HG03039 (cell line): Measurements from ENCODE around the gene CHRNB1.
A peak's percentile ranks its signal among the peaks of the same experiment; 100 is the strongest.

Experiments used
- ATAC-seq: cut with Tn5 transposase; IDR thresholded peaks from one replicate; pipeline ENCODE4 v1.9.1; 2021; ENCODE audit warnings: mild to moderate bottlenecking, moderate library complexity; ENCODE audit not compliant: unreplicated experiment

CHRNB1 gene, protein sequence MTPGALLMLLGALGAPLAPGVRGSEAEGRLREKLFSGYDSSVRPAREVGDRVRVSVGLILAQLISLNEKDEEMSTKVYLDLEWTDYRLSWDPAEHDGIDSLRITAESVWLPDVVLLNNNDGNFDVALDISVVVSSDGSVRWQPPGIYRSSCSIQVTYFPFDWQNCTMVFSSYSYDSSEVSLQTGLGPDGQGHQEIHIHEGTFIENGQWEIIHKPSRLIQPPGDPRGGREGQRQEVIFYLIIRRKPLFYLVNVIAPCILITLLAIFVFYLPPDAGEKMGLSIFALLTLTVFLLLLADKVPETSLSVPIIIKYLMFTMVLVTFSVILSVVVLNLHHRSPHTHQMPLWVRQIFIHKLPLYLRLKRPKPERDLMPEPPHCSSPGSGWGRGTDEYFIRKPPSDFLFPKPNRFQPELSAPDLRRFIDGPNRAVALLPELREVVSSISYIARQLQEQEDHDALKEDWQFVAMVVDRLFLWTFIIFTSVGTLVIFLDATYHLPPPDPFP

DNA sequence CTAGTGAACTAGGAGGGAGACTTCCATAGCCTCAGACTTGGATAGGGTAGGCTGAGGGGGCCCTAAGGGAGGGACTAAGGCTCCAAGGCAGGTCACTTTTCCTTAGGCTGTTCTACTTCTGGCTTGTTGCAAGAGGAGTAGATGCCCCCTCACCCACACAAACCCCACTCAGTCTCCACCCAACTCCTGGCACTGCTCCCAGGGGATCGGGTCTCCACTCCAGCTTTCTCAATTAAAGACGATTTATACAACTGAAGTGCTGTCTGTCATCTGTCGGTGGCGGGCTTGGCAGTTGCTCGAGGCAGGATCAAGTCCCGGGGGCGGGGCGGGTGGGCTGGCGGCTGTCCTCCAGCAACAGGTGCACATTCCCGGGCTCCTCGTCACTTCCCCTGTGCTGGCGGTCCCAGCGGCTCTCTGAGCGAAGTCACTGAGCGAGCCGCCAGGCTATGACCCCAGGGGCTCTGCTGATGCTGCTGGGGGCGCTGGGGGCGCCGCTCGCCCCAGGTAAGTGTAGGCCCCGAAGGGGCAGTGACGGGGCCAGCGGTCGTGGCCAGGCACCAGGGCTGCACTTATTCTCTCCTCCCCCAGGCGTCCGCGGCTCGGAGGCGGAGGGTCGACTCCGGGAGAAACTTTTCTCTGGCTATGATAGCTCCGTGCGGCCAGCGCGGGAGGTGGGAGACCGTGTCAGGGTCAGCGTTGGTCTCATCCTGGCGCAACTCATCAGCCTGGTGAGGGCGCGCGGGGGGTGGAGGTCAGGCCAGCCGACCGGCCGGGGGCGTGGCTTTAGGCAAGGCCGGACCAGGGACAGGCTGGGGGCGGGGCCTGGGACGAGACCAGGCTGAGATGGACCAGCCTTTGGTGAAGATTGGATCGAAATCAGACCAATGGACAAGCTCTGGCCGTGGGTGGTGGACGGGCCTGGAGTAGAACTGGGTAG, at the start of gene CHRNB1:
Gene CHRNB1, plus strand, starts transcription at position 380 of the 937 bp plus-strand sequence. Its CDS starts 67 bp downstream, at position 447.
- ATAC-seq = no peak

DNA sequence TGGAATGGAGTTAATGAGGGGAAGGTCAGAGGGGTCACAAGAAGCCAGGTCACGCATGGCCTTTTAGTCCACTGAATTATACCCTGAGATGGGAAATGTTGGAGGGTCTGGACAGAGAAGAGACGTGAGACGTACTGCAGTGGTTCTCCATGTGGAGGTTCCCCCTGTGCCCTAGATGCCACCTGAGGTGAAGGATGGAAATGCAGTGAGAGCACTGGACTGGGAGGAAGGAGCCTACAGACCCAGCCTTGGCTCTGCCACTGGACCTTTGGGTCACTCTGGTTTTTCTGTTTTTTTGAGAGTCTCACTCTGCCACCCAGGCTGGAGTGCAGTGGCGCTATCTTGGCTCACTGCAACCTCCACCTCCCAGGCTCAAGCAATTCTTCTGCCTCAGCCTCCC, 48.7 kb upstream of the CHRNB1 start:
- ATAC-seq = no peak

DNA sequence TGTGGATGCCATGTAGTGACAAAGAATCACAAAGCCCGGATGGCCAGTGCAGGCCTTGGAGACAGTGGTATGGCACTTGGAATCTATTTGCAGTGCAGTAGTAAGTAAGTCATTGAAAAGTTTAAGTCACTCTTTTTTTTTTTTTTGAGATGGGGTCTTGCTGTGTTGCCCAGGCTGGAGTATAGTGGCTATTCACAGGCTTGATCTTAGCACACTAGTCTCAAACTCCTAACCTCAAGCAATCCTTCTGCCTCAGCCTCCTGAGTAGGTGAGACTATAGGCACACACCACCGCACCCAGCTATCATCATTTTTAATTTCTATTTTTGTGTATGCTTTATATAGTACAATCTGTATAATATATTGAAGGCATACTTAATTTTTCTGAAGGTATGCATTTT, 46.2 kb upstream of the CHRNB1 start:
- ATAC-seq = no peak

DNA sequence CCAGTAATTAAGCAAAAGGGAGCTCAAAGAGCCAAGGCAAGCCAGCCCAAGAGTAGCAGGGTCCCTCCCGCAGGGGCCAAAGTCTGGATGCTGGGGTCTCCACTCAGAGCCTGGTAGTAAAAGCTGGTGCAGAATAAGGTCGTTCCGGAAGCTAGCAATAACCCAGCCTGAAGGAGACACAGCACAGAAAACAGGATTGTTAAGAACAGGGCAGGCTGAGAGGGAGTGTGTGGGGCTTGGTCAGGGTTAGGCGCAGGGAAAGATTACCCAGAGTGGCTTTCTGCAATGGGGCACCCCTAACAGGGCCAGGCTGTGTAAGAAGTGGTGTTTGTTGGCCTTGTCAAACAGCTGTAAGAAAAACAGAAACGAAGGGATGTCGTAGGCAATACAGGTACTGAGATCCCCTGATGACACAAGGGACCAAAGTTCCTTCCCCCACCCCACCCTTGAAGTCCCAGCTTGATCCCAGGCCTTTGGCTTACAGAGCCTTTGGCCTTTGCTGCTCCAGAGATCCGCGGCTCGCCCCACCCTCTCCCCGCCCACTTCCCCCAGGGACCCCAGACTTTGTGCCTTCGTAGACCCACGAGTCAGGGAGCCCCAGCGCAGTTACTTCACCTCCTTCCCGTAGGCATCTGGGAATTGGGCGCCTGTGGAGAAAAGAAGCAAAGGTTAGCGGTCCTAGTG, 41.7 kb upstream of the CHRNB1 start:
- no peak for ATAC-seq

DNA sequence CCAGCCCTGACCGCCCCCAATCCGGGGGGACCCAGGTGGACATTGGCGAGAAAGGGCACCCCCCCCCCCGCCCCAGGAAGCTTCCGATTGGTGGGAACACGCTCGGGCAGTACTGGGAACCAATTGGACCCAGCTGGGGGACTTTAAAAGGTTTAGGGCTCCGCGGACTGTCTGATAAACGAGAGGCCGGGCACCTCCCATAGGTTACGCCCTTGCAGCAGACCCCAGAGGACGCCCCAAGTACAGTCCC, 41.2 kb upstream of the CHRNB1 start:
- no peak for ATAC-seq

DNA sequence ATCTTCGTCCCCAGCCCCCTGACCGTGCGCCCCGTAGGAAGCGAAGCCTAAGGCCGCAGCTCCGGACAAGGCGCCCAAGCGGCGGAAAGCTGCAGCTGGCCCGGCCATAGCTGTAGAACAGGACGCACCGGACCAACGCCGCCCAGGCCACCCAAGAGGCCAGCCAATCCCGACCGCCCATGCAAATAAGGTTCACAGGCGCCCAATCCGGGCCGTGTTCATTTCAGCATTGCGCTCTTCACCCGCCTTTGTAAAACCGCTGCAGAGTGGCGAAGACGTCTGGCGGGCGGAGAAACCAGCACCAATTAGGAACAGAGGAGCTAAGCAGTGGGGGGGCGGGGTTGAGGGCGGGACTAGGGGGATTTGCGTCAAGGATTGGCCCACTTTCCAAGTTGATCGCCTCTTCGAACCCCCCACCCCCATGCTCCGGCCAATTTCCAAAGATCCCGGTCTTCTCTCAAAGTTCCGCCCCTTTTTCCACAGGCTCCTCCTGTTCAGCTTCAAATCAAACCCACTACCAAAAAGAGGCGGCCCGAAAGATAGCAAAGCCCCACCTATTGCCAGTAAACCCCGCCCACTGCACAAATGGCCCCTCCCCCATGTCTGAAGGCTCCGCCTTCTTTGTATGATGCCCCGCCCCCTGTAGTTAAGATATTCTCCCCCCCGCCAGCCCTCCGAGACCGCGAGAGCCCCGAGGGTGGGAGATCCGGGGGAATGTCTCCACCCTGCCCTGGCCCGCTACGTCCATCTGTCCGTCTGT, 40.7 kb upstream of the CHRNB1 start, which contains the start of gene TMEM256:
Gene TMEM256, minus strand, starts transcription at position 121 of the 760 bp plus-strand sequence. Its CDS starts 13 bp downstream, at position 108.
- peak; percentile 91 for ATAC-seq

DNA sequence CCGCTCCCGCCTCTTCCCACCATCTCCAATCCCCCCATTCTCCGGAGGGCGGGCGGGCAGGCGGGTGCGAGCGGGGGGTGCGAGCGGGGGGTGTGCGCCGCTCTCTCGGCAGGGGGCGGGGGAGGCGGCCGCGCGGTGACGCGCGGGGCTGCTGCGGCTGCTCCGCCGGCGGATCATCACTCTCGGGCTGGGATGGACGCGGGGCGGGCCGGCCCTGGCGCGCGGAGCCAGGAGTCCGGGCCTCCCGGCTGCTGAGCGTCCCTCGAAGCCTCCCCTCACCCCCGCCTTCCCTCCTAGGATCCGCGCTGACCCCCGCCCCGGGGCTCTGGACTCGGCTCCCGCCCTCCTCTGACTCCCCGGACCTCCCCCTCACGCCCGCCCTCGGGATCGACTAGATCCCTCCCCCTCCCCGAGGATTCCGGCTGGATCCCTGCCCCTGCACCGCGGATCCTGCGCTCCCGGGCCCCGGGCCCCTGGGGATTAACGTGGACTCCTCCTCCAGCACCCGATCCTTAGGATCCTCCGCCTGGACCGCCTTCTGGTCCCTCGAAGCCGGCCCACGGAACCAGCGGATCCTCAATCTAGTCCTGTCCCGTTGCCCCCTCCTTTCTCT, 40.0 kb upstream of the CHRNB1 start:
- no peak for ATAC-seq

DNA sequence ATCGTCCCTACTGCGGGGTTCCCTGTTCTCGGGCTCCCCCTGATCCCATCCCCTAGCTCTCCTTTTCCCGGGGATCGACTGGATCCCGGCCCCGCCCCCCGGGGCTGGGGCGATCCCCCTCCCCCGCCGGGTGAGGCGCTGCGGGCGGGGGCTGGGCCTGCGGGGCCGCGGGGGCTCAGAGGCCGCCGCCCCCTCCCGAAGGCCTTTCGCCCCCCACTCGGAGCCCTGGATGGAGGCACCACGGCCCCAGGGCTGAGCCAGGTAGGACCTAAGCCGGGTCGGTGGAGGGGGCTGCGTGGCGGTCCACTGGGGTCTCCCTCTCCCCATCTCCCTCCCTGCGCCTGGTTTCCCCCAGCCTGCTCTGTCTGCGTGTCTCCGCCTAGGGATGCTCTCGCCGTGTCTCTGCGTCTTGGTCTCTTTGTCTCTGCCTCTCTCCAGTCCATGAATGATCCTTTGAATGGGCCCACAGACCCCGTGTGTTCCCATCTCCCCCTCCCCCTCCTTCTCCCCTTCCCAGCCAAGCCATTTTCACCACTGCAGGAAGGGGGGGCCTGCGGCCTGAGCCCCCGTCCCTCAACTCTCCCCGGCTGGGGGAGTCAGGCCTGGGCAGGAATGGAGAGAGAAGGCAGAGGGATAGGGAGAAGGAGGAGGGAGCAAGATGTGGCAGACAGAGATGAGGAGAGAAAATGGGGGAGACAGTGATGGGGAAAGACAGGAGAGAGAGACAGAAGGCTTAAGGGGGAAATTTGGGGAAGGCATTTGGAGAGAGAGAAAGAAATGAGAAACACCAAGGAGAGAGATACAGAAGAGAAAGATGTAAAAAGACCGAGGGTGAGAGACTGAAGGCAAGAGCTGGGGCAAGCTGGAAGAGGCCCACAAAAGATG, 39.3 kb upstream of the CHRNB1 start:
- ATAC-seq = no peak

DNA sequence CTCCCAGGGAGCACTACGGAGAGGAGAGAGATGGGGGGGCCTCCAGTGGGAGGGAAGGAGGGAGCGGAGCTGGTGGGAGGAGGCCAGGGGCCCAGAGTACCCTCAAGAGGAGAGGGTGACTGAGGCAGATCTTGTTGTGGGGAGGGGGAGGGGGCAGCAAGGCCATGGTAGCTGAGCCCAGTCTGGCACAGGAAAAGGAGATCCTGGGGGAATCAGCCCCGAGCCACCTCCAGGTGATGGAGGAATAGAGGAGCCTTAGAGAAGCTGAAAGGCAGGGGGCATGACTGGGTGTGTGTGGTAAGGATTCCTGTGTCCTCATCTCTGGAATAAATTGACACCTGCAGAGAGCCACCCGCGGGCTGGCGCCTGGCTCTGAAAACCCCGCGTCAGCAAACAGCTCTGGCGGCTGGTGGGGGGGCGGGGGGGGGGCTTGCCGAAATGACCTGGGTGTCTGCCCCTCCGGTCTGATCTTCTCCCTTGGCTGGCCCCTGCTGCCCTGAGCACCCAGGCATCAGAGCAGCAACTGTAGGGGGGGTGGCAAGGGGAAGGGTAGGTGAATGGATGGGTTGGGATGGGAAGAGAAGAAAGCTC, 38.5 kb upstream of the CHRNB1 start:
- ATAC-seq = no peak

DNA sequence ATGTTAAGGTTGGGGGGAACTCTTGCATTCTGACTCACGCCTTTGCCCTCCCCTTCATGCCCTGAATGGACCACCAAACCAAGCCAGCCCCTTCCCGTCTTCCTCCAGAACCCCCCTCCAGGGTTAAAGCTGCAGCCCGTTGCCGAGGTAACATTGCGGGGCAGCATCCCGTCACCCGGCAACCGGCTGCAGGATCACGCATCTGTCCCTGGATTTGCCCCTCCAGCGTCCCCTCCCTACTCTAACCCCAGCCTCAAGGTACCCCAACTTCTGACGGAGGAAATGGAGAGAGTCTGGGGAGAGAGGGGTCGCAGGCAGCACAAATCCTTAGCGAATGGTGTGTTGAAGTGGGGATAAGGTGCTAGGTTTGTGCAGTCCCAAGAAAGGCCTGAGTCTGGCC, 37.8 kb upstream of the CHRNB1 start:
- no peak for ATAC-seq

DNA sequence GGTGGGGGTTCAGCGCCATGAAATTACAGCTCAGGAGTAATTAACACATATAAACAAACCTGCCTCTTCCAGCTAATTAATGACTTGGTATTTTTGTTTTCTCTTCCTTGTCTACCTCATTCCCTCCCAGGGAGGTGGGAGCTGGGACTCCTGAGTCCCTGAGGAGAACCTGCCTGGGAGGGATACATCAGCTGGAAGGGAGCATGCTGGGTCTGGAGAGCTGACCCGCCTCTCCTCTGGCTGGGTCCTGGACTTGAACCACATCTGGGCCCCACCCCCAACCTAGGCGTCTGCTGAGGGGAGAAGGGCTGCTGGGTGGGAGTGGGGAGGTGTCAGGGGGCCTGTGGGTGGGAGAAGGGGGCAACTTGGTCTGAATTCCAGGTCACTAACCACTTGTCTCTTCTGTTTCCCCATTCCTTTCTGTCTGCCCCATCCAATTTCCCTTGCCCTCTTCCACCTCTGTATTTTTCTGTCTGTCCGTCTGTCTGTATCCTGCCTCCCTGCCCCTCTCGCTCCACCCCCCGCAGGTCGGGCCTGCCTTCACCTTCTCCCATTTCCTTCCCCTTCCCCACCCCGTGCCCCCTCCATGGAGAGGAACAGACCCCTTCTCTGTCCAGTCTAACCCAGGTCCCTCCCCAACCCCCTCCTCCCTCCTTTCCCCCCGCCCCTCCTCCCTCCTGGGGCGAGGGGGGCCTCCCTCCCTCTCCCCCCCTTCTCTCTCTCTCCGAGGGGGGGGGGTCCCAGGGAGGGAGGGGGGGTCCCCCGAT, 37.2 kb upstream of the CHRNB1 start, which contains the start of gene NLGN2:
Gene NLGN2, plus strand, starts transcription at position 361 of the 767 bp plus-strand sequence. CDS start 411 bp downstream, outside the sequence.
- ATAC-seq = no peak

DNA sequence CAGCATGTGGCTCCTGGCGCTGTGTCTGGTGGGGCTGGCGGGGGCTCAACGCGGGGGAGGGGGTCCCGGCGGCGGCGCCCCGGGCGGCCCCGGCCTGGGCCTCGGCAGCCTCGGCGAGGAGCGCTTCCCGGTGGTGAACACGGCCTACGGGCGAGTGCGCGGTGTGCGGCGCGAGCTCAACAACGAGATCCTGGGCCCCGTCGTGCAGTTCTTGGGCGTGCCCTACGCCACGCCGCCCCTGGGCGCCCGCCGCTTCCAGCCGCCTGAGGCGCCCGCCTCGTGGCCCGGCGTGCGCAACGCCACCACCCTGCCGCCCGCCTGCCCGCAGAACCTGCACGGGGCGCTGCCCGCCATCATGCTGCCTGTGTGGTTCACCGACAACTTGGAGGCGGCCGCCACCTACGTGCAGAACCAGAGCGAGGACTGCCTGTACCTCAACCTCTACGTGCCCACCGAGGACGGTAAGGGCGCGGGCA, 36.6 kb upstream of the CHRNB1 start:
- no peak for ATAC-seq

DNA sequence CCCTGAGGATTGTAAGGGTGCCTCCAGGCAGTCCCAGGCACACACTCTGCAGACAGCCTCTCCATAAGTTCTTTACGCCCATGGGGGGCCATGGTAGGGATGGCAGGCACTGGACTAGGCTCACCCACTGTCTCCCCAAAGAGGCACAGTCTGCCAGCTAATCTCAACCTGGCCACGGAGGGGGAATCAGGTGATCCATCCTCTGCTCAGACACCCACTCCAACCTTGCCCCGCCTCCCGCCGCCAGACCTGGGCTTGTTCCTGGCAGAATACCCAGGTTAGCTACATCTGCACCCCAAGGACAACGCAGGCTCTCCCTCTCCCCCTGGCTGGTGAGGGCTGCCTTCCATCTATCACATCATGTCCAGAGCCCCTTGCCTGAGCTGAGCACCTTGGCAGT, 36.0 kb upstream of the CHRNB1 start:
- no peak for ATAC-seq

DNA sequence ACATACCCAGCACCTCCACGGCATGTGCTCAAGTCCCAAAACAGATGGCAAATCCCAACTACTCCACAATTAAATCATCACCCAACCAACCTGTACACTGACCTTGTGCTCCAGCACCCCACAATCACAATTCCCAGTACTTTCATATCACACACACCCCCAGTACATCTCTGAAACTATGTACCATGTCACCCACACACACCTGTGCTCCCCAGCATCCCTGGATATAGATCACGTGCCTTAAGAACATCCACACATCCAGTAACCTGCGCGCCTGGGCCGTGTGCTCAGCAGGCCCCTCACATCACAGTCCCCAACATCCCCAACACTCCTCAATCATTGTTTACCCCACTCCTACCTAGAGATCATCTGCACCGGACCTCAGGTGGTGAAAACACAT, 35.1 kb upstream of the CHRNB1 start:
- ATAC-seq = no peak

DNA sequence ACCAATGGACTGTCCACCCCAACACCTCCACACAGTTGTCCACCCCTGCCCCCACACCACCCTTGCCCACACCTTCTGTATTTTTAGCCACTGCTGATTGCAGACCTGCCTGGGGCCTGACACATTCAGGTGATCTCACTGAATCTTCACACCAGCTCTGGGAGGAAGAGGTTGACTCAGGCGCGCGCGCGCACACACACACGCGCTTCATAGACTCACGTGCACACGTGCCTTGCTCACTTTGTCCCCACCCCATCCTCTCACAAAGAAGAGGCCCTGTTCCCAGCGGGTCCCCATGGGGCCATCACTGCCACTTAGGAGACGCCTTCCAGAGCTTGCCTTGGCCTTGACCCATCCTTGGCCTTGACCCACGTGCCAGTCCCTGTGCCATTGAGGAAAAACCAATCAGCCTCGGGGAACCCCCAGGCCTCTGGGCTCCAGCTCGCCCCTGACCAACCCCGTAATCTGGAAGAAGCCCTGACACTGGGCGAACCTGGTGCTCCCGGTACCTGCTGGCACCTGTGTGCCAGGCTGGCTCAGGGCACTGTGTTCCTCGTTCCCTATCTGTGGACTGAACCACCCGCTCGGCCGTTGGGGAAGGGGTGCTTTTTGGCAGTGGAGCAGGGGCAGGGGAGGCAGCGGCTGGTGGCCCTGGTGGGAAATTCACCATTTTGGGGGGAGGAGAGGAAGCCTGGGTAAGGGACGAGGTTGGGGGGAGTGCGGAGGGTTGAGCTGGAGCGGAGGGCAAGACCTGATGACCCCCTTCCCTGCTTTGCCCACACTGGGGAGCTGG, 34.0 kb upstream of the CHRNB1 start:
- ATAC-seq = no peak

DNA sequence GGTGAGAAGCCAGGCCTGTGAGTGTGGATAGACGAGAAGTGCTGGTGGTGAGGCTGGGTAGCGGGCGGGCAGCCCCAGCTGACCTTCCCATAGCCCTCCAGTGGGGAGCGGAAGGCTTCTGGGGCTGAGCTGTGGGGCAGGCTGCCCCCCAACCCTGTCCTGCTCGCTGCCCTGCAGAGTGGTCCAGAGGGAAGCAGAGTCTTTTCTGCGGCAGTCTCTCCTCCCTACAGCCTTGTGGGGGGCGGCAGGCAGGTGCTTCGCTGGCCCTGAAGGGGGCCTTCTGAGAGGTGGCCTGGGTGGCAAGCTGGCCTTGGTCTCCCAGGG, 33.5 kb upstream of the CHRNB1 start:
- no peak for ATAC-seq

DNA sequence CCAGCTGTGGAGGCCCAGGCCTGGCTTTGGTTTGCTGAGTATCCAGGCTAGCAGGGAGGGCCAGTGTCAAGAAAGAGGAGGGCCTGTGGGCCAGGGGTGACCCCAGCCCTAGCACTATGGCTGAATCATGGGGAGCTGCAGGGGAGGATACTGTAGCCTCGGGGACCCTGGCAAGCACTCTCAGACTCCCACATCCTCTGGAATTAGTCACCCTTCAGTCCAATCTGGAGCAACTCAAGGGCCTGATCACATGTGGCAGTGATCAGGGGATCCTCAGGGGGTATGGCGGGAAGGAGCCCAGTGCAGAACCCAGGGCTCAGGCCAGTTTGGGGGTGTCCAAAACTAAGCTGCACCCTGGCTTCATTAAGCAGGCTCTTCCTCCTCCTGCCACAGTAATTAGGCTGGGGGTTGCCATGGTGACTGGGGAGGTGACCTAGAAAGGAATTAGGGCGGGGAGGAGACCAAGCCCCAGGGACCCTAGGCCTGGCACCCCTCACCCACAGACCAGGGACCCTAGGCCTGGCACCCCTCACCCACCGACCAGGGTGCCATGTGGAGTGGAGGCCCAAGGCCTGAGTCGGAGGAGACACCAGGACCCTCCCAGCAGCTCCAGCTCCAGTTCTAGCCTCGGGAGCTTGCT, 31.4 kb upstream of the CHRNB1 start:
- no peak for ATAC-seq
